WI38 (cell line): Measurements from ENCODE around the gene AGBL4.

Experiments used
- H3K4me3 ChIP-seq: 2 replicates; pipeline ENCODE4 v1.5.1; 2011; ENCODE audit warnings: low read depth, mild to moderate bottlenecking, control low read depth, low read length
- TF ChIP-seq, protein P1 (sequence below): IDR thresholded peaks from 2 replicates; pipeline ENCODE4 v1.5.1; 2012; ENCODE audit warnings: low read depth, mild to moderate bottlenecking, control low read depth, low read length

Gene AGBL4

GRCh38 chr1:48898894-48899293, 1124.9 kb downstream of the AGBL4 start:
- TF ChIP-seq, protein P1, sequence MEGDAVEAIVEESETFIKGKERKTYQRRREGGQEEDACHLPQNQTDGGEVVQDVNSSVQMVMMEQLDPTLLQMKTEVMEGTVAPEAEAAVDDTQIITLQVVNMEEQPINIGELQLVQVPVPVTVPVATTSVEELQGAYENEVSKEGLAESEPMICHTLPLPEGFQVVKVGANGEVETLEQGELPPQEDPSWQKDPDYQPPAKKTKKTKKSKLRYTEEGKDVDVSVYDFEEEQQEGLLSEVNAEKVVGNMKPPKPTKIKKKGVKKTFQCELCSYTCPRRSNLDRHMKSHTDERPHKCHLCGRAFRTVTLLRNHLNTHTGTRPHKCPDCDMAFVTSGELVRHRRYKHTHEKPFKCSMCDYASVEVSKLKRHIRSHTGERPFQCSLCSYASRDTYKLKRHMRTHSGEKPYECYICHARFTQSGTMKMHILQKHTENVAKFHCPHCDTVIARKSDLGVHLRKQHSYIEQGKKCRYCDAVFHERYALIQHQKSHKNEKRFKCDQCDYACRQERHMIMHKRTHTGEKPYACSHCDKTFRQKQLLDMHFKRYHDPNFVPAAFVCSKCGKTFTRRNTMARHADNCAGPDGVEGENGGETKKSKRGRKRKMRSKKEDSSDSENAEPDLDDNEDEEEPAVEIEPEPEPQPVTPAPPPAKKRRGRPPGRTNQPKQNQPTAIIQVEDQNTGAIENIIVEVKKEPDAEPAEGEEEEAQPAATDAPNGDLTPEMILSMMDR: no peak

DNA sequence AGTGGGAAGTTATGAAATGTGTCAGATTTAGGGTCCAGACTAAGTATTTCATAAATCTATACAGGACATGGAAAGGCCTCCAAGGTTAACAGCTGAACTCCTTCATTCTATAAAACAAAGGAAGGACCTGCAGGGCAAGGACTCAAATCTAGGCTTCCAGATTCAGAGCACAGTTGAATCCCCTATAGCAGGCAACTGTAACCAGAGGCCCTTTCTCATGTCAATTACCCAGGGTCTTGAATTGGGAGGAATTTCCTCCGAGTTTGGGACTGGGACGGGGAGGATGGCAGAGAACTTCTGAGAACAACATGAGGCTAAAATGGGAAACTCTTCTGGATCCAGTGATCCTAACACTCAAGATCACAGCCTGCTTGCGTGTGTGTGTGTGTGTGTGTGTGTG, 1134.1 kb downstream of the AGBL4 start:
- TF ChIP-seq, protein P1: no peak
- no peak overlapping the region for H3K4me3 ChIP-seq

More at GRCh38 chr1:48898894-48899293, 1124.9 kb downstream of the AGBL4 start:
- no peak overlapping the region for H3K4me3 ChIP-seq

GRCh38 chr1:48889082-48889481, 1134.7 kb downstream of the AGBL4 start:
- TF ChIP-seq, protein P1: no peak
- H3K4me3 ChIP-seq: no peak overlapping the region

DNA sequence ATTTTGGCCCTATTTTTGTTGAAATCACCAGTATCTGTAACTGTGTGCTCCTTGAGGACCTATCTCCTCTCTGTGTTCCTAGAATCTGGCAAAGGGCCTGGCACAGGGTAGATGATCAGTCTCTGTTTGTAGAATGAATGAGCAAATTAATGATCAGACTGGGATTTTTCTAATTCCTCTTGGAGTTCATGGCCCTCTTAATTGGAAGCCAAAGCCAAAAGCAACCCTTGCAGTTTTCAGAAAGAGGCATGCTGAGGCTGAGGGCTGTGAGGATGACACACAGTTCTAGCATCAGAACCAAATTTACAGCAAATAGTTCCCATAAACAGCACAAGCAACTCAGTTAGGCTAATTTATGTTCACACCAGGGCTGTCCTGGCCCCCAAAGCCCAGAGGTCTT, 1136.0 kb downstream of the AGBL4 start:
- TF ChIP-seq, protein P1: no peak
- H3K4me3 ChIP-seq: no peak overlapping the region

- TF ChIP-seq, protein P1: no peak
- H3K4me3 ChIP-seq: no peak overlapping the region
Measured at GRCh38 chr1:48882020-48882419, 1141.7 kb downstream of the AGBL4 start.

- no peak overlapping the region for H3K4me3 ChIP-seq
- TF ChIP-seq, protein P1: no peak
Measured at GRCh38 chr1:48878191-48878940, 1145.4 kb downstream of the AGBL4 start.

- TF ChIP-seq, protein P1: no peak
- no peak overlapping the region for H3K4me3 ChIP-seq
Measured at GRCh38 chr1:48876330-48876785, 1147.4 kb downstream of the AGBL4 start.
